ENCODE results near the gene PLAAT3. TPM values are rescaled to one million over a fixed set of nuclear protein-coding genes. Genes with fewer than 3 reads are reported as not detected.
A peak's percentile ranks its signal among the peaks of the same experiment; 100 is the strongest.

PLAAT3 gene
- total RNA-seq, 1 donor from 2014 or later = 68.2 TPM

- DNase-seq (ENCODE audit: low read depth) = no peak
- no peak overlapping the region for H3K4me3 ChIP-seq (ENCODE audit: low read depth, low read length)
- TF ChIP-seq CTCF (conservative IDR thresholded peaks at IDR 0.05; ENCODE audit: low read depth, low read length) = no peak
These were observed 39.2 kb downstream of the PLAAT3 start for GRCh38 chr11:63574856-63575602.

- no peak for DNase-seq (ENCODE audit: low read depth)
- no peak overlapping the region for H3K4me3 ChIP-seq (ENCODE audit: low read depth, low read length)
- TF ChIP-seq CTCF (conservative IDR thresholded peaks at IDR 0.05; ENCODE audit: low read depth, low read length) = no peak
These were observed 40.1 kb downstream of the PLAAT3 start for GRCh38 chr11:63573881-63574855.

- TF ChIP-seq CTCF (conservative IDR thresholded peaks at IDR 0.05; ENCODE audit: low read depth, low read length) = no peak
These were observed 42.1 kb downstream of the PLAAT3 start for GRCh38 chr11:63572026-63572688.

GRCh38 chr11:63569570-63569969, 44.7 kb downstream of the PLAAT3 start:
- no peak for TF ChIP-seq CTCF (conservative IDR thresholded peaks at IDR 0.05; ENCODE audit: low read depth, low read length)

More at GRCh38 chr11:63572026-63572688, 42.1 kb downstream of the PLAAT3 start:
- H3K4me3 ChIP-seq (ENCODE audit: low read depth, low read length) = no peak overlapping the region
- no peak for DNase-seq (ENCODE audit: low read depth)

GRCh38 chr11:63567044-63567840, 47.0 kb downstream of the PLAAT3 start:
- peak; percentile 99 for DNase-seq (ENCODE audit: low read depth)
- H3K4me3 ChIP-seq (ENCODE audit: low read depth, low read length) = no peak overlapping the region
- no peak for TF ChIP-seq CTCF (conservative IDR thresholded peaks at IDR 0.05; ENCODE audit: low read depth, low read length)

More at GRCh38 chr11:63569570-63569969, 44.7 kb downstream of the PLAAT3 start:
- no peak overlapping the region for H3K4me3 ChIP-seq (ENCODE audit: low read depth, low read length)
- no peak for DNase-seq (ENCODE audit: low read depth)

- no peak overlapping the region for H3K4me3 ChIP-seq (ENCODE audit: low read depth, low read length)
- TF ChIP-seq CTCF (conservative IDR thresholded peaks at IDR 0.05; ENCODE audit: low read depth, low read length) = no peak
- DNase-seq (ENCODE audit: low read depth) = no peak
These were observed 49.4 kb downstream of the PLAAT3 start for GRCh38 chr11:63564784-63565350.

Measured in epithelial cell of proximal tubule (primary cell).